Natural killer cell treated with Interleukin-12 subunit alpha and Interleukin-12 subunit beta and Interleukin-15 and Interleukin-18, amount 100 ng/mL, for 72 hours (primary cell): ENCODE data around the gene SPARC. TPM values are rescaled to one million over a fixed set of nuclear protein-coding genes. Genes with fewer than 3 reads are reported as not detected.
"Not testable (repeated sequence)": the region's sequence is repeated elsewhere in the genome, so short reads cannot be mapped to it uniquely, and the experiment has no call there.

ENCODE experiments used
- ATAC-seq, 2 donors: fragments of 150-1000 bp; cut with Tn5 transposase in 1 of 2; sonication (Bioruptor Pico), chemical (Tn5 transposase) in 1 of 2; 2 replicates each; pipeline ENCODE4 v1.10.0; 2021
- DNase-seq: peaks from one replicate; pipeline ENCODE4 v3.0.0; 2022; ENCODE audit warnings: low spot score
- H3K27ac Mint-ChIP-seq, 2 donors: 1 replicate in 1 of 2; 2 replicates in 1 of 2; pipeline ENCODE4 v1.8.0; 2022; ENCODE audit warnings: mixed read lengths in 2 of 2, mild to moderate bottlenecking in 1 of 2, moderate library complexity in 1 of 2
- H3K27me3 Mint-ChIP-seq, 2 donors: 1 replicate in 1 of 2; 2 replicates in 1 of 2; pipeline ENCODE4 v1.8.0; 2022; ENCODE audit warnings: mixed read lengths in 2 of 2
- H3K36me3 Mint-ChIP-seq: one replicate; pipeline ENCODE4 v1.8.0; 2022; ENCODE audit warnings: mixed read lengths
- H3K4me1 Mint-ChIP-seq, 2 donors: 1 replicate in 1 of 2; 2 replicates in 1 of 2; pipeline ENCODE4 v1.8.0; 2022; ENCODE audit warnings: low read depth in 2 of 2, mixed read lengths in 2 of 2, mild to moderate bottlenecking in 1 of 2
- H3K4me3 Mint-ChIP-seq: one replicate; pipeline ENCODE4 v1.8.0; 2022; ENCODE audit warnings: mixed read lengths
- H3K9me3 Mint-ChIP-seq: 2 replicates; pipeline ENCODE4 v1.8.0; 2022; ENCODE audit warnings: mixed read lengths
- total RNA-seq, 2 donors: library from RNA; stranded (reverse); gene quantifications; one replicate each; pipeline ENCODE4 v1.2.3, GENCODE V29; 2022

The SPARC gene
- total RNA-seq, 2 donors from 2014 or later = not detected

GRCh38 chr5:151718153-151718552, 31.4 kb upstream of the SPARC start:
- no peaks in the 10 kb centered on the region for H3K9me3 Mint-ChIP-seq
- DNase-seq (no peak), ATAC-seq (no peak)
- H3K4me1 Mint-ChIP-seq = no peaks in the 10 kb centered on the region
- H3K27ac Mint-ChIP-seq = no peak overlapping the region
- no peak overlapping the region for H3K4me3 Mint-ChIP-seq
- no peaks in the 10 kb centered on the region for H3K36me3 Mint-ChIP-seq
- H3K27me3 Mint-ChIP-seq = peaks cover 0 to 1% of the 10 kb centered on the region in 2 donors

- DNase-seq (no peak), ATAC-seq (no peak)
- H3K4me1 Mint-ChIP-seq = no peaks in the 10 kb centered on the region
- no peaks in the 10 kb centered on the region for H3K36me3 Mint-ChIP-seq
- H3K27ac Mint-ChIP-seq = no peak overlapping the region
- peaks cover 4 to 9% of the 10 kb centered on the region in 2 donors for H3K27me3 Mint-ChIP-seq
- no peak overlapping the region for H3K4me3 Mint-ChIP-seq
- H3K9me3 Mint-ChIP-seq = no peaks in the 10 kb centered on the region
Measured at GRCh38 chr5:151717416-151717815, 30.7 kb upstream of the SPARC start.

GRCh38 chr5:151709109-151709735, 22.5 kb upstream of the SPARC start:
- Mint-ChIP-seq H3K36me3 (no peaks in the 10 kb centered on the region), H3K9me3 (peaks cover 3% of the 10 kb centered on the region), H3K4me1 (no peaks in the 10 kb centered on the region), H3K27ac (no peak overlapping the region), H3K4me3 (no peak overlapping the region), H3K27me3 (peaks cover 14 to 23% of the 10 kb centered on the region in 2 donors)
- no peak for DNase-seq
- no peak for ATAC-seq

GRCh38 chr5:151708126-151708525, 21.4 kb upstream of the SPARC start:
- ATAC-seq (no peak), DNase-seq (no peak)
- H3K4me3 Mint-ChIP-seq = no peak overlapping the region
- peaks cover 3% of the 10 kb centered on the region for H3K9me3 Mint-ChIP-seq
- peaks cover 14 to 21% of the 10 kb centered on the region in 2 donors for H3K27me3 Mint-ChIP-seq
- no peaks in the 10 kb centered on the region for H3K36me3 Mint-ChIP-seq
- H3K4me1 Mint-ChIP-seq = no peaks in the 10 kb centered on the region
- H3K27ac Mint-ChIP-seq = no peak overlapping the region

- no peak overlapping the region for H3K27ac Mint-ChIP-seq
- H3K27me3 Mint-ChIP-seq = peaks cover 11 to 16% of the 10 kb centered on the region in 2 donors
- DNase-seq (no peak), ATAC-seq (no peak)
- no peaks in the 10 kb centered on the region for H3K36me3 Mint-ChIP-seq
- no peak overlapping the region for H3K4me3 Mint-ChIP-seq
- H3K9me3 Mint-ChIP-seq = peaks cover 3% of the 10 kb centered on the region
- no peaks in the 10 kb centered on the region for H3K4me1 Mint-ChIP-seq
Measured at GRCh38 chr5:151707567-151707966, 20.9 kb upstream of the SPARC start.

- H3K4me1 Mint-ChIP-seq = no peaks in the 10 kb centered on the region
- H3K4me3 Mint-ChIP-seq = no peak overlapping the region
- H3K9me3 Mint-ChIP-seq = peaks cover 3% of the 10 kb centered on the region
- ATAC-seq = no peak
- peaks cover 8 to 9% of the 10 kb centered on the region in 2 donors for H3K27me3 Mint-ChIP-seq
- DNase-seq = no peak
- H3K27ac Mint-ChIP-seq = no peak overlapping the region
- no peaks in the 10 kb centered on the region for H3K36me3 Mint-ChIP-seq
Measured at GRCh38 chr5:151706906-151707305, 20.2 kb upstream of the SPARC start.

- Mint-ChIP-seq H3K4me3 (no peak overlapping the region), H3K4me1 (no peaks in the 10 kb centered on the region), H3K9me3 (no peaks in the 10 kb centered on the region), H3K36me3 (no peaks in the 10 kb centered on the region), H3K27me3 (no peaks in the 10 kb centered on the region), H3K27ac (no peak overlapping the region)
- no peak for ATAC-seq
- DNase-seq = no peak
Measured at GRCh38 chr5:151703780-151704179, 17.1 kb upstream of the SPARC start.

- no peak overlapping the region for H3K27ac Mint-ChIP-seq
- H3K4me3 Mint-ChIP-seq = no peak overlapping the region
- no peaks in the 10 kb centered on the region for H3K4me1 Mint-ChIP-seq
- no peak for ATAC-seq
- H3K36me3 Mint-ChIP-seq = no peaks in the 10 kb centered on the region
- H3K27me3 Mint-ChIP-seq = no peaks in the 10 kb centered on the region
- no peak for DNase-seq
- H3K9me3 Mint-ChIP-seq = no peaks in the 10 kb centered on the region
Measured at GRCh38 chr5:151703227-151703626, 16.5 kb upstream of the SPARC start.

- DNase-seq (no peak), ATAC-seq (no peak)
- Mint-ChIP-seq H3K36me3 (no peaks in the 10 kb centered on the region), H3K27me3 (no peaks in the 10 kb centered on the region), H3K4me3 (no peak overlapping the region), H3K4me1 (no peaks in the 10 kb centered on the region), H3K27ac (no peak overlapping the region), H3K9me3 (no peaks in the 10 kb centered on the region)
Measured at GRCh38 chr5:151700820-151701219, 14.1 kb upstream of the SPARC start.

GRCh38 chr5:151700296-151700695, 13.6 kb upstream of the SPARC start:
- no peaks in the 10 kb centered on the region for H3K27me3 Mint-ChIP-seq
- H3K27ac Mint-ChIP-seq = no peak overlapping the region
- no peaks in the 10 kb centered on the region for H3K4me1 Mint-ChIP-seq
- DNase-seq = no peak
- no peak for ATAC-seq
- no peak overlapping the region for H3K4me3 Mint-ChIP-seq
- H3K9me3 Mint-ChIP-seq = no peaks in the 10 kb centered on the region
- no peaks in the 10 kb centered on the region for H3K36me3 Mint-ChIP-seq

- no peak overlapping the region for H3K27ac Mint-ChIP-seq
- no peak for DNase-seq
Measured at GRCh38 chr5:151699071-151699901, 12.6 kb upstream of the SPARC start.

GRCh38 chr5:151698081-151698480, 11.4 kb upstream of the SPARC start:
- not testable (repeated sequence) for DNase-seq, H3K27ac Mint-ChIP-seq, H3K27me3 Mint-ChIP-seq, H3K4me3 Mint-ChIP-seq, H3K4me1 Mint-ChIP-seq, ATAC-seq, H3K36me3 Mint-ChIP-seq, H3K9me3 Mint-ChIP-seq

More at GRCh38 chr5:151699071-151699901, 12.6 kb upstream of the SPARC start:
- no peaks in the 10 kb centered on the region for H3K4me1 Mint-ChIP-seq
- H3K36me3 Mint-ChIP-seq = no peaks in the 10 kb centered on the region
- ATAC-seq = no peak
- H3K9me3 Mint-ChIP-seq = no peaks in the 10 kb centered on the region
- no peak overlapping the region for H3K4me3 Mint-ChIP-seq
- no peaks in the 10 kb centered on the region for H3K27me3 Mint-ChIP-seq

GRCh38 chr5:151697452-151697851, 10.7 kb upstream of the SPARC start:
- H3K36me3 Mint-ChIP-seq = no peaks in the 10 kb centered on the region
- H3K4me3 Mint-ChIP-seq = no peak overlapping the region
- ATAC-seq (no peak), DNase-seq (no peak)
- no peaks in the 10 kb centered on the region for H3K4me1 Mint-ChIP-seq
- H3K27ac Mint-ChIP-seq = no peak overlapping the region
- no peaks in the 10 kb centered on the region for H3K27me3 Mint-ChIP-seq
- H3K9me3 Mint-ChIP-seq = no peaks in the 10 kb centered on the region

GRCh38 chr5:151696470-151697061, 9.9 kb upstream of the SPARC start:
- Mint-ChIP-seq H3K4me3 (no peak overlapping the region), H3K4me1 (no peaks in the 10 kb centered on the region)
- no peak for ATAC-seq

More at GRCh38 chr5:151696470-151697061, 9.9 kb upstream of the SPARC start:
- no peak for DNase-seq
- no peaks in the 10 kb centered on the region for H3K27me3 Mint-ChIP-seq
- no peaks in the 10 kb centered on the region for H3K36me3 Mint-ChIP-seq
- no peak overlapping the region for H3K27ac Mint-ChIP-seq
- H3K9me3 Mint-ChIP-seq = no peaks in the 10 kb centered on the region
